T follicular helper cell (primary cell): Measurements from ENCODE around the gene TMEM178A.

Experiments used
- DNase-seq: peaks from one replicate; pipeline ENCODE4 v3.0.0-alpha.2; 2020; ENCODE audit warnings: low read depth

The TMEM178A gene

GRCh38 chr2:39743269-39743776, 77.6 kb downstream of the TMEM178A start:
- DNase-seq, result no peak

GRCh38 chr2:39755466-39755865, 89.7 kb downstream of the TMEM178A start:
- no peak for DNase-seq

GRCh38 chr2:39757156-39757555, 91.4 kb downstream of the TMEM178A start:
- no peak for DNase-seq

GRCh38 chr2:39762448-39762847, 96.7 kb downstream of the TMEM178A start:
- no peak for DNase-seq
